ENCODE results near the gene SOCS6.

Gene SOCS6

DNA sequence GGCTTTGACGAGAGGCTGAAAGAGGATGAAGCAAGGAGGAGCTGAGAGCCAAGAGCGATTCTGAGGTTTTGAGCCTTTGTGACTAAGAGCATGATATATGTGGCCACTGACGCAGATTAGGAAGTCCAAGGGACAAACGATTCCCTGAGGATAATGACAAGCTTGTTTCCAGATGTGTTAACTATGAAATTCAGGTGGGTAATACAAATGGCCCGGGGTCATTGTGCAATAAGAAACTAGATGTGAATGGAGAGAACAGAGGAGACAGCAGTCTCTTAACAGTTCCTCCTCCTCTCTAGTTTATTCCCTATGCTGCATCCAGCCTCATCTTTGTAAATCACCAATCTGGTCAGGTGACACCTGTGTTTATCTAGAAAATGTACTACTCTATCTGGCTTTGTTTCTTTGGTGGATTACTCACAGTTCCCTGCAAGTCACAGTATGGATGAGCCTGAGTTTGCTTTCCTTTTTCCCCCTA lies 84.2 kb downstream of the SOCS6 start:
- no peak overlapping the region for H3K27ac ChIP-seq (ENCODE audit: insufficient read depth in 1 of 2, low read depth in 1 of 2, low read length in 2 of 2, poor library complexity in 1 of 2, severe bottlenecking in 2 of 2)
- no peak for DNase-seq
- no peaks in the 10 kb centered on the region for H3K27me3 ChIP-seq (replicated peaks in 2 of 5; ENCODE audit: control insufficient read depth in 4 of 5, insufficient read depth in 5 of 5, low read length in 4 of 5)
- no peaks in the 10 kb centered on the region for H3K36me3 ChIP-seq (ENCODE audit: control insufficient read depth in 4 of 4, insufficient read depth in 4 of 4, low read length in 3 of 4)
- H3K4me1 ChIP-seq (ENCODE audit: control extremely low read depth in 1 of 4, control insufficient read depth in 4 of 4, insufficient read depth in 4 of 4, low read length in 3 of 4): no peaks in the 10 kb centered on the region
- no peaks in the 10 kb centered on the region for H3K9me3 ChIP-seq (ENCODE audit: control extremely low read depth in 1 of 5, control insufficient read depth in 4 of 5, insufficient read depth in 2 of 5, low read depth in 1 of 5, low read length in 4 of 5)
- CTCF ChIA-PET: interaction anchor here (0.6 to 1.3 kb wide), 2 partner anchors 14 to 15 kb away, joined by 3 read pairs; no protein-coding TSS in a partner anchor
- POLR2A ChIA-PET: no interaction called here
- H3K4me3 ChIP-seq (ENCODE audit: control insufficient read depth in 1 of 7, extremely low read depth in 1 of 7, insufficient read depth in 4 of 7, low read depth in 2 of 7, low read length in 6 of 7): no peak overlapping the region
- 63% methylated on average over 5 of the region's 5 CpGs for WGBS (ENCODE audit: insufficient coverage)

DNA sequence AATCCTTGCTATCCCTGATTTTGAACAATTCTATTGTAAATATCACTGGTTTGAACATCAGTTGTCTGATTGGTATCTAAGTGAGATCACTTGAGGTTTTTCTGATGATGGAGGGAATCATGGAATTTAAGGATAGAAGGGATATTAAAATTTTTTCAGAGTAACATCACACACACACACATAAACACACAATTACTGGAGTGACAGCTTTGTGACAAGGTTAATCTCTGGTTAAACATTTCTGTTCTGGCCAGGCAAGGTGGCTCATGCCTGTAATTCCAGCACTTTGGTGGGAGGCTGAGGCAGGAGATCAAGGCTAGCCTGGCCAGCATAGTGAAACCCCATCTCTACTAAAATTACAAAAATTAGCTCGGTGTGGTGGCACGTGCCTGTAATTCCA lies 85.3 kb downstream of the SOCS6 start:
- ChIA-PET POLR2A (no interaction called here), CTCF (interaction anchor here (0.6 kb wide), 1 partner anchor 14 kb away, joined by 4 read pairs; no protein-coding TSS in a partner anchor)
- 100% methylated on average over 2 of the region's 2 CpGs for WGBS (ENCODE audit: insufficient coverage)
- Histone ChIP-seq H3K4me1 (ENCODE audit: control extremely low read depth in 1 of 4, control insufficient read depth in 4 of 4, insufficient read depth in 4 of 4, low read length in 3 of 4) (no peaks in the 10 kb centered on the region), H3K27ac (ENCODE audit: insufficient read depth in 1 of 2, low read depth in 1 of 2, low read length in 2 of 2, poor library complexity in 1 of 2, severe bottlenecking in 2 of 2) (no peak overlapping the region), H3K4me3 (ENCODE audit: control insufficient read depth in 1 of 7, extremely low read depth in 1 of 7, insufficient read depth in 4 of 7, low read depth in 2 of 7, low read length in 6 of 7) (no peak overlapping the region), H3K9me3 (ENCODE audit: control extremely low read depth in 1 of 5, control insufficient read depth in 4 of 5, insufficient read depth in 2 of 5, low read depth in 1 of 5, low read length in 4 of 5) (no peaks in the 10 kb centered on the region), H3K36me3 (ENCODE audit: control insufficient read depth in 4 of 4, insufficient read depth in 4 of 4, low read length in 3 of 4) (no peaks in the 10 kb centered on the region), H3K27me3 (replicated peaks in 2 of 5; ENCODE audit: control insufficient read depth in 4 of 5, insufficient read depth in 5 of 5, low read length in 4 of 5) (no peaks in the 10 kb centered on the region)
- DNase-seq: no peak

DNA sequence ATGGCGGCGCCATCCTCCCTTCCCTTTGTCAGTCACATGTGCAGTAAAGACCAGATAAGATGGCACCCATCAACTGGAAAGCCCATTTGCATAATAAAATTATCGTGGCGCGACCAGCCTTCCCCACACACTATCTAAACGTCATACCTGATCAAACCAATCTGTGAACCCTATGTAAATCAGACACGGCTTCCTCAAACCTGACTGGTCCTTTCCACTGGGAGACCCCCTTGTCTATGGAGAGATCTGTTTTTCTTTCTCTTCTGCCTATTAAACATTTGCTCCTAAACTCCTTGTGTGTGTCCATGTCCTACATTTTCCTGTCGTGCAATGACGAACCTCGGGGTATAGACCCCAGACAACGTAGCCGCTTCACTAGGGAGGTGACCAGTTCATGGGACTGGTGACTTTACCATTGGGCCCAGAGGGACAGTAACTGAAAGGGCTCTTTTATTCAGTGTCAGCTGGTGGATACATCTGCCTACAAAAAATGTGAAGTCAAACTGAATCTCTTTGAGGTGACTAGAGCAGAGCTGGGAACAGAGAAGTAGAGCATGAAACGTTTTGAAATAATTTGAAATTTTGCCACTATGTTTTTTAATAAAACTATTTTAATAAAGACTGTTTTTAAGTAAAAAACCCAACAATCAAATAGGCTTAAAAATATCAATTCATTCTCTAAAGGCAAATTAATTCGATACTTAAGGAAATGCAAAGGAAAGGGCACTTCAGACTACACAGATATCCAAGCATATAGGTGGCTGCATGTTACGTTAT lies 87.5 kb downstream of the SOCS6 start:
- H3K9me3 ChIP-seq (ENCODE audit: control extremely low read depth in 1 of 5, control insufficient read depth in 4 of 5, insufficient read depth in 2 of 5, low read depth in 1 of 5, low read length in 4 of 5): no peaks in the 10 kb centered on the region
- no peak for DNase-seq
- POLR2A ChIA-PET: no interaction called here
- H3K27me3 ChIP-seq (replicated peaks in 2 of 5; ENCODE audit: control insufficient read depth in 4 of 5, insufficient read depth in 5 of 5, low read length in 4 of 5): no peaks in the 10 kb centered on the region
- H3K36me3 ChIP-seq (ENCODE audit: control insufficient read depth in 4 of 4, insufficient read depth in 4 of 4, low read length in 3 of 4): no peaks in the 10 kb centered on the region
- 98% methylated on average over 12 of the region's 15 CpGs for WGBS (ENCODE audit: insufficient coverage)
- no peaks in the 10 kb centered on the region for H3K4me1 ChIP-seq (ENCODE audit: control extremely low read depth in 1 of 4, control insufficient read depth in 4 of 4, insufficient read depth in 4 of 4, low read length in 3 of 4)
- H3K4me3 ChIP-seq (ENCODE audit: control insufficient read depth in 1 of 7, extremely low read depth in 1 of 7, insufficient read depth in 4 of 7, low read depth in 2 of 7, low read length in 6 of 7): no peak overlapping the region
- no peak overlapping the region for H3K27ac ChIP-seq (ENCODE audit: insufficient read depth in 1 of 2, low read depth in 1 of 2, low read length in 2 of 2, poor library complexity in 1 of 2, severe bottlenecking in 2 of 2)
- CTCF ChIA-PET: no interaction called here

DNA sequence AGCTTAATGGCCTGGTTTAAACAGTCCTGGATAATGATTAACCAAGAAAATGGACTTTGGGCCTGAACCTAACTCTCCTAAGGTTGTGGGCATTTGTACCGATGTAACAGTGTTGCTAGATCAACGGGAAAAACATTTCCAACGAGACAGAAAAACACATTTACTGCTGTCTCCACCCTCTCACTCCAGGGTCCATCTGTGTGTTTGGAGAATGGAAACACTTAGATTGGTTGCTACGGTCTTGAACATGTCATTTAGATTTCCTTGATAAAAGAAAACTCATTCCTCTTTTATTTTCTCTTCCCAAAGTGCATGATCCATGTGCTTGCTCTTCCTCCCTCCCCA lies 88.0 kb downstream of the SOCS6 start:
- POLR2A ChIA-PET: no interaction called here
- H3K27me3 ChIP-seq (replicated peaks in 2 of 5; ENCODE audit: control insufficient read depth in 4 of 5, insufficient read depth in 5 of 5, low read length in 4 of 5): no peaks in the 10 kb centered on the region
- no CpG with 5 or more reads among the region's 4 CpGs for WGBS (ENCODE audit: insufficient coverage)
- CTCF ChIA-PET: no interaction called here
- no peak overlapping the region for H3K27ac ChIP-seq (ENCODE audit: insufficient read depth in 1 of 2, low read depth in 1 of 2, low read length in 2 of 2, poor library complexity in 1 of 2, severe bottlenecking in 2 of 2)
- no peaks in the 10 kb centered on the region for H3K9me3 ChIP-seq (ENCODE audit: control extremely low read depth in 1 of 5, control insufficient read depth in 4 of 5, insufficient read depth in 2 of 5, low read depth in 1 of 5, low read length in 4 of 5)
- H3K36me3 ChIP-seq (ENCODE audit: control insufficient read depth in 4 of 4, insufficient read depth in 4 of 4, low read length in 3 of 4): no peaks in the 10 kb centered on the region
- no peak for DNase-seq
- H3K4me1 ChIP-seq (ENCODE audit: control extremely low read depth in 1 of 4, control insufficient read depth in 4 of 4, insufficient read depth in 4 of 4, low read length in 3 of 4): no peaks in the 10 kb centered on the region
- H3K4me3 ChIP-seq (ENCODE audit: control insufficient read depth in 1 of 7, extremely low read depth in 1 of 7, insufficient read depth in 4 of 7, low read depth in 2 of 7, low read length in 6 of 7): no peak overlapping the region

DNA sequence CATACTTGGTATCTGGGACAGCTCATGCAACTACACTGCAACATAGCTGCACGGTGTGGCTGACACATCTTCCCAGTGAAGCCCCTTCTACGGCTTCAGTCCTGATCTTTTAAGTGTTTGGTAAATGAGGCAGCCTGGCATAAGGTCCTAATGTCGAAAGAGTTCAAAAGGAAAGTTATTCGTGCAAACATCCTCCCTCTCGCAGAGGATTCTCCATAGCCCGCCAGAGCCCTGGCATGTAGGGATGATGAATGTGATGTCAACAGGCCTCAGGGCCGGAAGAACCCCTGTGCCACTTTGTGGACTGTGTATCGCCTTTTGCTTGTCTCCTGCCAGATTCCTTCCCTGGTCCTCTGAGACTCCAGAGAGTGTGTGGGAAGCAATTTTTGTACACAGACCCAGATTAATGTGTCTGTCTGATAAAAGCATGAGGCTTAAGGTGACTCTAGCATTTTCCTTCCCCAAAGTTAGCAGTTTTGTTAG lies 88.5 kb downstream of the SOCS6 start:
- DNase-seq: no peak
- Histone ChIP-seq H3K4me1 (ENCODE audit: control extremely low read depth in 1 of 4, control insufficient read depth in 4 of 4, insufficient read depth in 4 of 4, low read length in 3 of 4) (no peaks in the 10 kb centered on the region), H3K27ac (ENCODE audit: insufficient read depth in 1 of 2, low read depth in 1 of 2, low read length in 2 of 2, poor library complexity in 1 of 2, severe bottlenecking in 2 of 2) (no peak overlapping the region), H3K27me3 (replicated peaks in 2 of 5; ENCODE audit: control insufficient read depth in 4 of 5, insufficient read depth in 5 of 5, low read length in 4 of 5) (no peaks in the 10 kb centered on the region), H3K36me3 (ENCODE audit: control insufficient read depth in 4 of 4, insufficient read depth in 4 of 4, low read length in 3 of 4) (no peaks in the 10 kb centered on the region), H3K4me3 (ENCODE audit: control insufficient read depth in 1 of 7, extremely low read depth in 1 of 7, insufficient read depth in 4 of 7, low read depth in 2 of 7, low read length in 6 of 7) (no peak overlapping the region), H3K9me3 (ENCODE audit: control extremely low read depth in 1 of 5, control insufficient read depth in 4 of 5, insufficient read depth in 2 of 5, low read depth in 1 of 5, low read length in 4 of 5) (no peaks in the 10 kb centered on the region)
- 91% methylated on average over 5 of the region's 8 CpGs for WGBS (ENCODE audit: insufficient coverage)
- CTCF ChIA-PET: no interaction called here
- POLR2A ChIA-PET: no interaction called here

DNA sequence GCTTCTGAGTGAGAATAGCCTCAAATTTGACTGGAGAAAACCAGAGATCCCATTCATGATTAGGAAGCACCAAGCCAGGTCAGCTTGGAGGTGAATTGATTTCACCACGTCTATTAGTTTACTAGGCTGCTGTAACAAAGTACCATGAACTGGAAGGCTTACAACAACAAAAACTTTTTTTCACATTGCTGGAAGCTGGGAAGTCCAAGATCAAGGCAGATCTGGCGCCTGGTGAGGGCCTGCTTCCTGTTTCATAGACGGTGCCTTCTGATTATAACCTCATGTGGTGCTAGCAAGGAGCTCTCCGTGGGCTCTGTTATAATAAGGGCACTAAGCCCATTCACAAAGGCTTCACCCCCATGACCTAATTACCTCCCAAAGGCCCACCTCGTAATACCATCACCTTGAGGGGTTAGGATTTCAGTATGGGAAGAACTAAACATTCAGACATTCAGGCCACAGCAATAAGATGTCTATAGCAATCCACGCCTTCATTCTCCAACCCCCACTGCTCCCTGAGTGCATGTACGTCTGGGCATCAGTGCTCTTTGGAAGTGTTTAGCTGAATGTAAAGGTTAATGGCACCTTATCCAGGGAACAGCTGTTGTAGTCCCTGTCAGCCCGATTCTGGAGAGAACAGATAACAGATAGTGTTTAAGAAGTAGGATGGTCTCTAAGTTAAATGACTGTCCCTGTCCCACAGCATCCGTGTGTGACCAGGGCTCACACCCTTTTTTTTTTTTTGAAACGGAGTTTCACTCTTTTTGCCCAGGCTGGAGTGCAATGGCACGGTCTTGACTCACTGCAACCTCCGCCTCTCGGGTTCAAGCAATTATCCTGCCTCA lies 89.2 kb downstream of the SOCS6 start:
- Histone ChIP-seq H3K4me3 (ENCODE audit: control insufficient read depth in 1 of 7, extremely low read depth in 1 of 7, insufficient read depth in 4 of 7, low read depth in 2 of 7, low read length in 6 of 7) (no peak overlapping the region), H3K4me1 (ENCODE audit: control extremely low read depth in 1 of 4, control insufficient read depth in 4 of 4, insufficient read depth in 4 of 4, low read length in 3 of 4) (no peaks in the 10 kb centered on the region), H3K27me3 (replicated peaks in 2 of 5; ENCODE audit: control insufficient read depth in 4 of 5, insufficient read depth in 5 of 5, low read length in 4 of 5) (no peaks in the 10 kb centered on the region), H3K27ac (ENCODE audit: insufficient read depth in 1 of 2, low read depth in 1 of 2, low read length in 2 of 2, poor library complexity in 1 of 2, severe bottlenecking in 2 of 2) (no peak overlapping the region), H3K9me3 (ENCODE audit: control extremely low read depth in 1 of 5, control insufficient read depth in 4 of 5, insufficient read depth in 2 of 5, low read depth in 1 of 5, low read length in 4 of 5) (no peaks in the 10 kb centered on the region), H3K36me3 (ENCODE audit: control insufficient read depth in 4 of 4, insufficient read depth in 4 of 4, low read length in 3 of 4) (no peaks in the 10 kb centered on the region)
- POLR2A ChIA-PET: no interaction called here
- 80% methylated on average over 7 of the region's 13 CpGs for WGBS (ENCODE audit: insufficient coverage)
- CTCF ChIA-PET: no interaction called here
- no peak for DNase-seq
